ENCODE measurements around the gene EXD3. TPM values are rescaled to one million over a fixed set of nuclear protein-coding genes. Genes with fewer than 3 reads are reported as not detected.

EXD3 gene
- total and polyA plus RNA-seq, 9 of the 15 experiments (the other 6 are each of a cell fraction or from before 2014, with no cell fraction given) = 0.29 to 12.5 (median 3.9) TPM

DNA sequence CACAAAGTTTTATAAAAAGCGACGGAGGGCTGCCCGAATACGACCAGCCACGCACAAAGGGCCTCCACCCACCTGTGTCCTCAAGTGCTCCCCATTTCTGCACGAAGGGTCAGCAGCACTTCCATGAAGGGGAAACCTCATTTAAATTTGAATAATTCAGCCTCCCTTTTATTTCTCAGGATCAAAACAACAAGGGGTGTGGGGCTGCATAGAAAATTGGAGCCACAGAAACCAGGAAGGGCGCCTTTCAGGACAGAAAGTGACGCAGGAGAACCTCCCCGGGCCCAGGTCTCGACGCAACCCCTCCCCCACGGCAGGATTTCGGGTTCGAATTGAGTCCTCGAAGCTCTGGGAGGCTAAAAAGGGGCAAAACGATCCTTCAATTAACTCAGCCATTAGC, 123.0 kb downstream of the EXD3 start (continued):
- TF ChIP-seq, protein P1, sequence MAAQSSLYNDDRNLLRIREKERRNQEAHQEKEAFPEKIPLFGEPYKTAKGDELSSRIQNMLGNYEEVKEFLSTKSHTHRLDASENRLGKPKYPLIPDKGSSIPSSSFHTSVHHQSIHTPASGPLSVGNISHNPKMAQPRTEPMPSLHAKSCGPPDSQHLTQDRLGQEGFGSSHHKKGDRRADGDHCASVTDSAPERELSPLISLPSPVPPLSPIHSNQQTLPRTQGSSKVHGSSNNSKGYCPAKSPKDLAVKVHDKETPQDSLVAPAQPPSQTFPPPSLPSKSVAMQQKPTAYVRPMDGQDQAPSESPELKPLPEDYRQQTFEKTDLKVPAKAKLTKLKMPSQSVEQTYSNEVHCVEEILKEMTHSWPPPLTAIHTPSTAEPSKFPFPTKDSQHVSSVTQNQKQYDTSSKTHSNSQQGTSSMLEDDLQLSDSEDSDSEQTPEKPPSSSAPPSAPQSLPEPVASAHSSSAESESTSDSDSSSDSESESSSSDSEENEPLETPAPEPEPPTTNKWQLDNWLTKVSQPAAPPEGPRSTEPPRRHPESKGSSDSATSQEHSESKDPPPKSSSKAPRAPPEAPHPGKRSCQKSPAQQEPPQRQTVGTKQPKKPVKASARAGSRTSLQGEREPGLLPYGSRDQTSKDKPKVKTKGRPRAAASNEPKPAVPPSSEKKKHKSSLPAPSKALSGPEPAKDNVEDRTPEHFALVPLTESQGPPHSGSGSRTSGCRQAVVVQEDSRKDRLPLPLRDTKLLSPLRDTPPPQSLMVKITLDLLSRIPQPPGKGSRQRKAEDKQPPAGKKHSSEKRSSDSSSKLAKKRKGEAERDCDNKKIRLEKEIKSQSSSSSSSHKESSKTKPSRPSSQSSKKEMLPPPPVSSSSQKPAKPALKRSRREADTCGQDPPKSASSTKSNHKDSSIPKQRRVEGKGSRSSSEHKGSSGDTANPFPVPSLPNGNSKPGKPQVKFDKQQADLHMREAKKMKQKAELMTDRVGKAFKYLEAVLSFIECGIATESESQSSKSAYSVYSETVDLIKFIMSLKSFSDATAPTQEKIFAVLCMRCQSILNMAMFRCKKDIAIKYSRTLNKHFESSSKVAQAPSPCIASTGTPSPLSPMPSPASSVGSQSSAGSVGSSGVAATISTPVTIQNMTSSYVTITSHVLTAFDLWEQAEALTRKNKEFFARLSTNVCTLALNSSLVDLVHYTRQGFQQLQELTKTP (IDR thresholded peaks at IDR 0.05; ENCODE audit: low read depth in 1 of 2, partially characterized antibody in 2 of 2) = peak in 1 of 2 experiments; percentile 23
- TF ChIP-seq, protein P2, sequence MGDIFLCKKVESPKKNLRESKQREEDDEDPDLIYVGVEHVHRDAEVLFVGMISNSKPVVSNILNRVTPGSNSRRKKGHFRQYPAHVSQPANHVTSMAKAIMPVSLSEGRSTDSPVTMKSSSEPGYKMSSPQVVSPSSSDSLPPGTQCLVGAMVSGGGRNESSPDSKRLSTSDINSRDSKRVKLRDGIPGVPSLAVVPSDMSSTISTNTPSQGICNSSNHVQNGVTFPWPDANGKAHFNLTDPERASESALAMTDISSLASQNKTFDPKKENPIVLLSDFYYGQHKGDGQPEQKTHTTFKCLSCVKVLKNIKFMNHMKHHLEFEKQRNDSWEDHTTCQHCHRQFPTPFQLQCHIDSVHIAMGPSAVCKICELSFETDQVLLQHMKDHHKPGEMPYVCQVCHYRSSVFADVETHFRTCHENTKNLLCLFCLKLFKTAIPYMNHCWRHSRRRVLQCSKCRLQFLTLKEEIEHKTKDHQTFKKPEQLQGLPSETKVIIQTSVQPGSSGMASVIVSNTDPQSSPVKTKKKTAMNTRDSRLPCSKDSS (IDR thresholded peaks at IDR 0.05; ENCODE audit: low read depth, partially characterized antibody) = no peak
- TF ChIP-seq L3MBTL2 (IDR thresholded peaks at IDR 0.05) = no peak
- TF ChIP-seq LARP7 (IDR thresholded peaks at IDR 0.05) = no peak
- no peak for TF ChIP-seq HNRNPH1 (optimal IDR thresholded peaks at IDR 0.05; ENCODE audit: low read depth, low read length)
- TF ChIP-seq, protein P3, sequence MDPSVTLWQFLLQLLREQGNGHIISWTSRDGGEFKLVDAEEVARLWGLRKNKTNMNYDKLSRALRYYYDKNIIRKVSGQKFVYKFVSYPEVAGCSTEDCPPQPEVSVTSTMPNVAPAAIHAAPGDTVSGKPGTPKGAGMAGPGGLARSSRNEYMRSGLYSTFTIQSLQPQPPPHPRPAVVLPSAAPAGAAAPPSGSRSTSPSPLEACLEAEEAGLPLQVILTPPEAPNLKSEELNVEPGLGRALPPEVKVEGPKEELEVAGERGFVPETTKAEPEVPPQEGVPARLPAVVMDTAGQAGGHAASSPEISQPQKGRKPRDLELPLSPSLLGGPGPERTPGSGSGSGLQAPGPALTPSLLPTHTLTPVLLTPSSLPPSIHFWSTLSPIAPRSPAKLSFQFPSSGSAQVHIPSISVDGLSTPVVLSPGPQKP (CRISPR knock-in tag; IDR thresholded peaks at IDR 0.05) = no peak
- no peak for TF ChIP-seq THRAP3 (IDR thresholded peaks at IDR 0.05; ENCODE audit: borderline replicate concordance)
- TF ChIP-seq ZNF282 (CRISPR knock-in tag; IDR thresholded peaks at IDR 0.05) = no peak
- peak; percentile 39 for TF ChIP-seq EP300 (IDR thresholded peaks at IDR 0.05; ENCODE audit: low read length)
- no peak for TF ChIP-seq PML (IDR thresholded peaks at IDR 0.05; ENCODE audit: low read length)
- TF ChIP-seq ARID2 (IDR thresholded peaks at IDR 0.05) = no peak
- TF ChIP-seq EGR1 (conservative IDR thresholded peaks at IDR 0.05) = peak; percentile 79
- no peak for TF ChIP-seq ZNF717 (CRISPR knock-in tag; IDR thresholded peaks at IDR 0.05)
- TF ChIP-seq, protein P4, sequence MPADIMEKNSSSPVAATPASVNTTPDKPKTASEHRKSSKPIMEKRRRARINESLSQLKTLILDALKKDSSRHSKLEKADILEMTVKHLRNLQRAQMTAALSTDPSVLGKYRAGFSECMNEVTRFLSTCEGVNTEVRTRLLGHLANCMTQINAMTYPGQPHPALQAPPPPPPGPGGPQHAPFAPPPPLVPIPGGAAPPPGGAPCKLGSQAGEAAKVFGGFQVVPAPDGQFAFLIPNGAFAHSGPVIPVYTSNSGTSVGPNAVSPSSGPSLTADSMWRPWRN (IDR thresholded peaks at IDR 0.05; ENCODE audit: low read depth) = no peak
